Thymus (tissue), 11 donors: ENCODE results near the gene SLC16A7. TPM values are rescaled to one million over a fixed set of nuclear protein-coding genes. Genes with fewer than 3 reads are reported as not detected.

Experiments used
- DNase-seq, 9 donors: peaks; one replicate each; pipeline ENCODE4 v3.0.0-alpha.2; 2013; ENCODE audit warnings: low spot score in 9 of 9, low read depth in 6 of 9, missing footprints in 1 of 9
- H3K27ac ChIP-seq, 2 donors: one replicate each; pipeline ENCODE4 v1.5.1; 2013; ENCODE audit warnings: control low read depth in 1 of 2, low read depth in 1 of 2, low read length in 1 of 2, mild to moderate bottlenecking in 1 of 2, moderate library complexity in 1 of 2
- H3K27me3 ChIP-seq, 2 donors: one replicate each; pipeline ENCODE4 v1.5.1; 2013; ENCODE audit warnings: low read length in 1 of 2; ENCODE audit not compliant: control insufficient read depth in 2 of 2, insufficient read depth in 1 of 2
- H3K36me3 ChIP-seq, 2 donors: one replicate each; pipeline ENCODE4 v1.5.1; 2013; ENCODE audit warnings: low read length in 1 of 2, mild to moderate bottlenecking in 1 of 2, moderate library complexity in 1 of 2; ENCODE audit not compliant: control insufficient read depth in 2 of 2, insufficient read depth in 2 of 2
- H3K4me1 ChIP-seq, 2 donors: one replicate each; pipeline ENCODE4 v1.5.1; 2013; ENCODE audit warnings: low read length in 2 of 2; ENCODE audit not compliant: control insufficient read depth in 2 of 2, insufficient read depth in 2 of 2
- H3K4me3 ChIP-seq, 2 donors: one replicate each; pipeline ENCODE4 v1.5.1; 2013; ENCODE audit warnings: low read length in 2 of 2, control low read depth in 1 of 2, mild to moderate bottlenecking in 1 of 2
- H3K9me3 ChIP-seq, 2 donors: one replicate each; pipeline ENCODE4 v1.5.1; 2013; ENCODE audit warnings: low read length in 1 of 2, mild to moderate bottlenecking in 1 of 2; ENCODE audit not compliant: control insufficient read depth in 2 of 2, insufficient read depth in 1 of 2
- WGBS: extraction: QIAGEN DNeasy Blood & Tissue Kit; methylation state at CpG from one replicate; pipeline ENCODE4 v1.1.7; 2013; 5-methylcytosine and 5-hydroxymethylcytosine counted together
- polyA plus RNA-seq: library from polyadenylated mRNA; stranded (reverse); fragments of 200-250 nt; gene quantifications from one replicate; pipeline ENCODE4 v1.2.3, GENCODE V29; 2013
- total RNA-seq: library from RNA; stranded (reverse); fragments of 120-200 nt; gene quantifications from one replicate; pipeline ENCODE4 v1.2.4, GENCODE V29; 2013
- donor health status: healthy.

Gene SLC16A7
- total and polyA plus RNA-seq, 2 donors = 6.2 to 11.0 TPM

DNA sequence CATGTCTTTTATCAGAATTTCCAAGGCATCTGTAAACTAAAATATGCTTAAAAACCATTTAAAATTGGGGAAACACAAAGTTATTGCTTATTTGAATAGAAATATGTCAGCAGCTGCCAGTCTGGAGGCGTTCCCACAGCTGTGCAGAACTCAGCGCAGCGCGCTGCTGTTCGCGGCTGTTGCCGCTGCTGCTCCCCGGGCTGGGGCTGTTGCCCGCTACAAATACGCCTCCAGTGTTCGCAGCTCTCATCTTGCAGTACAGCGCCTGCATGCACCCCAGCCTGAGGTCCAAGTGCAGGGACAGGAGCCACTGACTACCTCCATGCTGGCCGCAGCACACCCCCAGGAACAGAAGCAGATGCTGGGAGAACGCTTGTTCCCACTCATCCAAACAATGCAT is 216.2 kb downstream of the SLC16A7 start:
- Histone ChIP-seq H3K4me1 (no peaks in the 10 kb centered on the region), H3K27ac (no peak overlapping the region), H3K4me3 (no peak overlapping the region), H3K36me3 (no peaks in the 10 kb centered on the region), H3K9me3 (no peaks in the 10 kb centered on the region), H3K27me3 (no peaks in the 10 kb centered on the region)
- DNase-seq = no peak
- WGBS = 97% methylated on average over 14 of the region's 14 CpGs

DNA sequence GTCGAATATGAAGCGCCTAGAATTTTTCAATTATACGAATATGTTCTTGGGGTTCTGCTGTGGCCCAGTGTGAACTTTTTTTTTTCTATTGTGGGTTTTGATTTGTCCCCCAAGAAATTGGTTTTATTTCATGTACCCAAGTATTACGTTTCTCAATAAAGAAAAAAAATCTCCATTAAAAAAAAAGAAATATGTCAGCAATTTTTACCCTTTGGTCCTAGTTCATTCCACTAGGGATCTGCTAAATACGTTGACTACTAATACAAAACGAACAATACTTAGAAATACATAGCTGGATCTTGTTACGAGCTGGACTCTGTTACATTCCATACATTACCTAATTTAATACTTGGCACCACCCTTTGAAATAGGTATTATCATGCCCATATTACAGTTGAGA is 216.9 kb downstream of the SLC16A7 start:
- Histone ChIP-seq H3K4me1 (no peaks in the 10 kb centered on the region), H3K4me3 (no peak overlapping the region), H3K9me3 (no peaks in the 10 kb centered on the region), H3K27ac (no peak overlapping the region), H3K27me3 (no peaks in the 10 kb centered on the region), H3K36me3 (no peaks in the 10 kb centered on the region)
- WGBS = 96% methylated on average over 7 of the region's 7 CpGs
- no peak for DNase-seq

GRCh38 chr12:59820594-59821011 is 224.8 kb downstream of the SLC16A7 start:
- Histone ChIP-seq H3K27me3 (no peaks in the 10 kb centered on the region), H3K36me3 (no peaks in the 10 kb centered on the region), H3K4me3 (no peak overlapping the region), H3K4me1 (no peaks in the 10 kb centered on the region), H3K27ac (no peak overlapping the region), H3K9me3 (no peaks in the 10 kb centered on the region)
- no peak for DNase-seq
- WGBS = 97% methylated on average over 2 of the region's 2 CpGs

- no peak for DNase-seq
- Histone ChIP-seq H3K4me3 (no peak overlapping the region), H3K27ac (no peak overlapping the region), H3K4me1 (no peaks in the 10 kb centered on the region), H3K9me3 (no peaks in the 10 kb centered on the region), H3K36me3 (no peaks in the 10 kb centered on the region), H3K27me3 (no peaks in the 10 kb centered on the region)
Measured at GRCh38 chr12:59823567-59823966, 227.7 kb downstream of the SLC16A7 start.

DNA sequence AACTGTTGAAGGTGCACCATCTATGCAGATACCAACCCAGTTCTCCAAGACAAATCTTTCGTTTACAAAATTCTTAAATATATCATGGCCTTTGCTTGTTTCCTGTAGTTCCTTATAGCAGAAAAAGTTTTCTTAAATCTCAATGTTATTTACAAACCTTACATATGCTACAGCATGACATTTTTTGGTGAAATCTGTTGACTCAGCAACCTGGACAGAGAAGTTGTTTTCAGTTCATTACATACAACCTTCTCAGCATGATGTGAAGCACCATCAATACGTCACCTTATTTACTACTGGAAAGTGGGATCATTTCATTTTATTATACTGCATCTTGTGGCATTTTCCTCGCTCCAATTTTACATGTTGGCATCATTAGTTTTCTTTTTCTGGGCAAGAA is 231.9 kb downstream of the SLC16A7 start:
- Histone ChIP-seq H3K27me3 (no peaks in the 10 kb centered on the region), H3K27ac (no peak overlapping the region), H3K9me3 (no peaks in the 10 kb centered on the region), H3K36me3 (no peaks in the 10 kb centered on the region), H3K4me1 (no peaks in the 10 kb centered on the region), H3K4me3 (no peak overlapping the region)
- no peak for DNase-seq
- WGBS = 95% methylated on average over 3 of the region's 3 CpGs

- Histone ChIP-seq H3K9me3 (no peaks in the 10 kb centered on the region), H3K27ac (no peak overlapping the region), H3K4me1 (no peaks in the 10 kb centered on the region), H3K36me3 (no peaks in the 10 kb centered on the region), H3K4me3 (no peak overlapping the region), H3K27me3 (no peaks in the 10 kb centered on the region)
- DNase-seq = no peak
Measured at GRCh38 chr12:59828521-59828920, 232.7 kb downstream of the SLC16A7 start.

GRCh38 chr12:59833408-59833807 is 237.6 kb downstream of the SLC16A7 start:
- no peaks in the 10 kb centered on the region for H3K36me3 ChIP-seq
- DNase-seq = no peak
- no peaks in the 10 kb centered on the region for H3K4me1 ChIP-seq
- 94% methylated on average over 3 of the region's 3 CpGs for WGBS
- H3K9me3 ChIP-seq = no peaks in the 10 kb centered on the region
- no peak overlapping the region for H3K4me3 ChIP-seq
- no peak overlapping the region for H3K27ac ChIP-seq
- no peaks in the 10 kb centered on the region for H3K27me3 ChIP-seq

DNA sequence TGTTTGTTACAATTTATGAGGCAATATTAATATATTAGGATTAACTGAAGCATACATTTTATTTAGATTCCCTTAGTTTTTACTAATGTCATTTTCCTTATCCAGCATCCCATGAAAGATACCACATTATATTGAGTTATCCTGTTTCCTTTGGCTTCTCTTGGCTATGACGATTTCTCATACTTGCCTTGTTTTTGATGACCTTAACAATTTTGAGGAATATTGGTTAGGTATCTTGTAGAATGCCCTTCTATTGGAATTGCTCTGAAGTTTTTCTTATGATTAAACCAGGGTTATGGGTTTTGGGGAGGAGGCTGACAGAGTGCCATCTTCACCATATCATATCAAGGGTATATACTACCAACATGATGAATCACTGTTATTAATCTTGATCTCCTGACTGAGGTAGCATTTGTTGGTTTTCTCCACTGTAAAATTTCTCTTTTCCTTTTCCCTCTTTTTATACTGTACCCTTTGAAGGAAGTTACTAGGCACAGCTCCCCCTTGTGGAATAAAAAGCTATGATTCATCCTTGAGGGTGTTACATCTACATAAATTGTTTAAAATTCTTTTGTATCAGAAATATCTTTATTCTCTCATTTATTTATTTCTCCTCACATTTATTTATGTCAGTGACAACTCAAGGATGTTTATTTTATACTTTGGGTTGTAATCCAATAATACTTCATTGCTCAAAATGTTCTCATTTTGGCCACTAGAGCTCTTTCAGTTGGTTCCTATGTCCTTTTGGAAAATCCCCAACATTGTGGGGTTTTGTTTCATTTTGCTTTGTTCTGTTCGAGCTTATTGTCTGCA is 239.0 kb downstream of the SLC16A7 start:
- H3K9me3 ChIP-seq = no peaks in the 10 kb centered on the region
- DNase-seq = peak in 6 of 9 donors; percentile 4 to 50 (median 18)
- H3K36me3 ChIP-seq = no peaks in the 10 kb centered on the region
- no peak overlapping the region for H3K27ac ChIP-seq
- H3K27me3 ChIP-seq = no peaks in the 10 kb centered on the region
- 90% methylated on average over 2 of the region's 2 CpGs for WGBS
- no peak overlapping the region for H3K4me3 ChIP-seq
- no peaks in the 10 kb centered on the region for H3K4me1 ChIP-seq
